Measurements from ENCODE around the gene MAP2K5. TPM values are rescaled to one million over a fixed set of nuclear protein-coding genes. Genes with fewer than 3 reads are reported as not detected.

MAP2K5 gene
- total and polyA plus RNA-seq, 2 experiments from 2014 or later: 6.8 to 13.6 TPM

- Histone ChIP-seq H3K9me3 (ENCODE audit: low read depth) (no peaks in the 10 kb centered on the region), H3K36me3 (no peaks in the 10 kb centered on the region), H3K27me3 (peaks cover 88% of the 10 kb centered on the region), H3K4me1 (ENCODE audit: low read depth) (peaks cover 5% of the 10 kb centered on the region), H3K27ac (no peak overlapping the region), H3K4me3 (no peak overlapping the region)
- no peak for DNase-seq (ENCODE audit: low read depth in 1 of 2, low spot score in 1 of 2)
- no peak for TF ChIP-seq CTCF (IDR thresholded peaks at IDR 0.05; ENCODE audit: low read depth, low read length)
Measured at GRCh38 chr15:67707520-67708283, 165.2 kb downstream of the MAP2K5 start.

- Histone ChIP-seq H3K27ac (no peak overlapping the region), H3K36me3 (no peaks in the 10 kb centered on the region), H3K27me3 (peaks cover 80% of the 10 kb centered on the region), H3K4me1 (ENCODE audit: low read depth) (peaks cover 5% of the 10 kb centered on the region), H3K9me3 (ENCODE audit: low read depth) (no peaks in the 10 kb centered on the region), H3K4me3 (no peak overlapping the region)
- DNase-seq (ENCODE audit: low read depth in 1 of 2, low spot score in 1 of 2): no peak
- TF ChIP-seq CTCF (IDR thresholded peaks at IDR 0.05; ENCODE audit: low read depth, low read length): no peak
Measured at GRCh38 chr15:67708500-67708899, 166.0 kb downstream of the MAP2K5 start.

GRCh38 chr15:67715170-67715569, 172.7 kb downstream of the MAP2K5 start:
- Histone ChIP-seq H3K27me3 (peaks cover 87% of the 10 kb centered on the region), H3K4me3 (no peak overlapping the region), H3K27ac (no peak overlapping the region), H3K36me3 (no peaks in the 10 kb centered on the region), H3K9me3 (ENCODE audit: low read depth) (no peaks in the 10 kb centered on the region), H3K4me1 (ENCODE audit: low read depth) (no peaks in the 10 kb centered on the region)
- no peak for DNase-seq (ENCODE audit: low read depth in 1 of 2, low spot score in 1 of 2)
- TF ChIP-seq CTCF (IDR thresholded peaks at IDR 0.05; ENCODE audit: low read depth, low read length): no peak

DNA sequence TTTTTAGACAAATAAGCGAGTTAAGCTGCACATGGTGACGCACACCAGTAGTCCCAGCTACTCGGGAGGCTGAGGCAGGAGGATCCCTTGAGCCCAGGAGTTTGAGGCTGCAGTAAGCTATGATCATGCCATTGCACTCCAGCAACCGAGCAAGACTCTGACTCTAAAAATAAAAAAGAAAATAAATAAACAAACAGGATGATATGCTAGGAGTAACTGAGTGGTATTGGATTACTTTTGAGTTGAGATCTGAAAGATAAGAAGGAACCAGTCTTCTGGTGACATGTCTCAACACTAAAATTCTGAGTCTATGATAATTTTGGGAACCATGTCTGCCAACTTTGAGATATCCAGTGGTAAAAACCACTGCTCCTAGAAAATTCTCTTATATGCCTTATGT, 173.7 kb downstream of the MAP2K5 start:
- DNase-seq (ENCODE audit: low read depth in 1 of 2, low spot score in 1 of 2): no peak
- no peak for TF ChIP-seq CTCF (IDR thresholded peaks at IDR 0.05; ENCODE audit: low read depth, low read length)
- Histone ChIP-seq H3K36me3 (no peaks in the 10 kb centered on the region), H3K4me3 (no peak overlapping the region), H3K9me3 (ENCODE audit: low read depth) (no peaks in the 10 kb centered on the region), H3K27ac (no peak overlapping the region), H3K4me1 (ENCODE audit: low read depth) (no peaks in the 10 kb centered on the region), H3K27me3 (peaks cover 88% of the 10 kb centered on the region)

DNA sequence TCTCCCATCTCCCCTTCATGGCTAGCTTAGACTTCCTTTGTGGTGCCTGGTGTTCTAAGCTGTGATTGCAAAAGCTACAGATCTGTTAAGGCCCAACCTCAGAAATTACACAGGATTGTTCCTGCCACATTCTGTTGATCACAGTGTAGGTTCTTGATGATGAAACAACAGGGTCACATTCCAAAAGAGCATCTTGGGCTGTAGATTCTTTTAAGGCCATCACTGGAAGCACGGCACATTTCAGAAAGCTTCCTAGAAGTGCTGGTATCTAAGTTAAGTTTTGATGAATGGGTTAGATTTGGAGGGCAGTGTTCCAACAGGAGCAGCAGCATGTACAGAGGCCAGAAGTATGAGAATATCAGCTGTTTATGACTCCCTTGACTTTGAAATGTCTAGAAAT, 175.3 kb downstream of the MAP2K5 start:
- no peak for DNase-seq (ENCODE audit: low read depth in 1 of 2, low spot score in 1 of 2)
- no peaks in the 10 kb centered on the region for H3K36me3 ChIP-seq
- H3K4me3 ChIP-seq: no peak overlapping the region
- no peak overlapping the region for H3K27ac ChIP-seq
- TF ChIP-seq CTCF (IDR thresholded peaks at IDR 0.05; ENCODE audit: low read depth, low read length): no peak
- no peaks in the 10 kb centered on the region for H3K9me3 ChIP-seq (ENCODE audit: low read depth)
- no peaks in the 10 kb centered on the region for H3K4me1 ChIP-seq (ENCODE audit: low read depth)
- peaks cover 88% of the 10 kb centered on the region for H3K27me3 ChIP-seq

All from cardiac muscle cell (in vitro differentiated cells and primary cell).